Osteoblast (primary cell): ENCODE results near the gene MAPK7. TPM values are rescaled to one million over a fixed set of nuclear protein-coding genes. Genes with fewer than 3 reads are reported as not detected.
A peak's percentile ranks its signal among the peaks of the same experiment; 100 is the strongest.

Experiments used
- DNase-seq: peaks from one replicate; pipeline ENCODE4 v3.0.0; 2011; ENCODE audit warnings: low spot score, mixed read lengths; ENCODE audit not compliant: insufficient read length; ENCODE audit errors: missing footprints
- H2AFZ ChIP-seq: 2 replicates; pipeline ENCODE4 v1.6.0; 2011; ENCODE audit warnings: mild to moderate bottlenecking, low read length
- H3K27ac ChIP-seq: 2 replicates; pipeline ENCODE4 v1.5.1; 2011; ENCODE audit warnings: mild to moderate bottlenecking, low read depth, low read length, moderate library complexity
- H3K27me3 ChIP-seq: 2 replicates; pipeline ENCODE4 v1.6.0; 2012; ENCODE audit warnings: mild to moderate bottlenecking, control low read depth, inconsistent platforms, low read length, moderate library complexity; ENCODE audit not compliant: insufficient read depth
- H3K36me3 ChIP-seq: 2 replicates; pipeline ENCODE4 v1.5.1; 2011; ENCODE audit warnings: mild to moderate bottlenecking, low read length, control low read depth, moderate library complexity; ENCODE audit not compliant: insufficient read depth
- H3K4me1 ChIP-seq: 2 replicates; pipeline ENCODE4 v1.5.1; 2011; ENCODE audit warnings: mild to moderate bottlenecking, low read length, control low read depth, moderate library complexity; ENCODE audit not compliant: insufficient read depth
- H3K4me2 ChIP-seq: 2 replicates; pipeline ENCODE4 v1.6.0; 2011; ENCODE audit warnings: mild to moderate bottlenecking, low read length; ENCODE audit not compliant: insufficient read depth
- H3K4me3 ChIP-seq: fragments of 200-600 bp; sonication (generic); 3 replicates; pipeline ENCODE4 v1.5.1; 2012; ENCODE audit warnings: mild to moderate bottlenecking, low read length, inconsistent platforms; ENCODE audit not compliant: insufficient read depth
- H3K79me2 ChIP-seq: 2 replicates; pipeline ENCODE4 v1.6.0; 2012; ENCODE audit warnings: mild to moderate bottlenecking, low read length, control low read depth, inconsistent platforms; ENCODE audit not compliant: insufficient read depth
- H3K9me3 ChIP-seq: 2 replicates; pipeline ENCODE4 v1.5.1; 2011; ENCODE audit warnings: low read depth, low read length, control low read depth
- H4K20me1 ChIP-seq: 2 replicates; pipeline ENCODE4 v1.6.0; 2012; ENCODE audit warnings: mild to moderate bottlenecking, low read length, control low read depth; ENCODE audit not compliant: insufficient read depth
- CTCF ChIP-seq: IDR thresholded peaks from 2 replicates; pipeline ENCODE4 v1.5.1; 2011; ENCODE audit warnings: mild to moderate bottlenecking, low read depth, low read length, moderate library complexity; ENCODE audit errors: extremely low read depth
- total RNA-seq: library from RNA; depleted of rRNA; stranded (reverse); fragments of >200 nt; gene quantifications from 2 replicates; pipeline ENCODE4 v1.2.3, GENCODE V29; 2012

MAPK7 gene
- total RNA-seq, 1 donor = 12.7 TPM

- no peaks in the 10 kb centered on the region for H3K9me3 ChIP-seq
These were observed 44.5 kb upstream of the MAPK7 start for GRCh38 chr17:19333736-19334290.

GRCh38 chr17:19334331-19334730, 44.0 kb upstream of the MAPK7 start:
- Histone ChIP-seq H3K36me3 (peaks cover 27% of the 10 kb centered on the region), H4K20me1 (no peaks in the 10 kb centered on the region), H2AFZ (no peak overlapping the region), H3K9me3 (no peaks in the 10 kb centered on the region), H3K27me3 (no peaks in the 10 kb centered on the region), H3K4me2 (no peak overlapping the region), H3K27ac (no peak overlapping the region), H3K4me1 (peaks cover 20% of the 10 kb centered on the region), H3K79me2 (no peaks in the 10 kb centered on the region), H3K4me3 (no peak overlapping the region)
- TF ChIP-seq CTCF = no peak
- DNase-seq = peak; percentile 22

More at GRCh38 chr17:19333736-19334290, 44.5 kb upstream of the MAPK7 start:
- no peak overlapping the region for H3K27ac ChIP-seq
- H3K4me1 ChIP-seq = peaks cover 20% of the 10 kb centered on the region
- no peak for TF ChIP-seq CTCF
- H4K20me1 ChIP-seq = no peaks in the 10 kb centered on the region
- H3K27me3 ChIP-seq = no peaks in the 10 kb centered on the region
- H3K4me3 ChIP-seq = no peak overlapping the region
- H2AFZ ChIP-seq = no peak overlapping the region
- H3K79me2 ChIP-seq = no peaks in the 10 kb centered on the region
- DNase-seq = peak; percentile 29
- no peak overlapping the region for H3K4me2 ChIP-seq
- H3K36me3 ChIP-seq = peaks cover 27% of the 10 kb centered on the region

GRCh38 chr17:19335951-19336631, 42.2 kb upstream of the MAPK7 start:
- Histone ChIP-seq H3K4me3 (no peak overlapping the region), H3K36me3 (peaks cover 27% of the 10 kb centered on the region), H3K27ac (no peak overlapping the region), H4K20me1 (no peaks in the 10 kb centered on the region), H3K79me2 (no peaks in the 10 kb centered on the region), H3K9me3 (no peaks in the 10 kb centered on the region), H3K27me3 (no peaks in the 10 kb centered on the region), H3K4me1 (peaks cover 11% of the 10 kb centered on the region), H2AFZ (no peak overlapping the region), H3K4me2 (no peak overlapping the region)
- DNase-seq = peak; percentile 41
- TF ChIP-seq CTCF = no peak

GRCh38 chr17:19336938-19337711, 41.2 kb upstream of the MAPK7 start:
- Histone ChIP-seq H3K79me2 (no peaks in the 10 kb centered on the region), H4K20me1 (no peaks in the 10 kb centered on the region), H3K9me3 (no peaks in the 10 kb centered on the region), H3K4me3 (no peak overlapping the region), H3K27ac (no peak overlapping the region), H3K36me3 (peaks cover 23% of the 10 kb centered on the region), H3K4me1 (peaks cover 9% of the 10 kb centered on the region), H3K27me3 (no peaks in the 10 kb centered on the region), H3K4me2 (no peak overlapping the region), H2AFZ (no peak overlapping the region)
- DNase-seq = peak; percentile 41
- TF ChIP-seq CTCF = no peak
